Cardiac muscle cell (in vitro differentiated cells and primary cell): ENCODE results near the gene DNAH12. TPM values are rescaled to one million over a fixed set of nuclear protein-coding genes. Genes with fewer than 3 reads are reported as not detected.
A peak's percentile ranks its signal among the peaks of the same experiment; 100 is the strongest.

Experiments used
- DNase-seq, 2 donors: peaks; one replicate each; pipeline versions ENCODE4 v3.0.0 to v3.0.0-alpha.2; 2010 to 2017; ENCODE audit warnings: low read depth in 1 of 2, low spot score in 1 of 2
- H3K27ac ChIP-seq: fragments of 200-600 bp; sonication (generic); 2 replicates; pipeline ENCODE4 v1.5.1; 2016
- H3K27me3 ChIP-seq: fragments of 200-600 bp; sonication (generic); 2 replicates; pipeline ENCODE4 v1.6.0; 2016; ENCODE audit warnings: control low read depth
- H3K36me3 ChIP-seq: fragments of 200-600 bp; sonication (generic); 2 replicates; pipeline ENCODE4 v1.5.1; 2016; ENCODE audit warnings: control low read depth
- H3K4me1 ChIP-seq: fragments of 200-600 bp; sonication (generic); 2 replicates; pipeline ENCODE4 v1.8.1; 2017; ENCODE audit warnings: low read depth, mild to moderate bottlenecking, mixed run types
- H3K4me3 ChIP-seq: fragments of 200-600 bp; sonication (generic); 2 replicates; pipeline ENCODE4 v1.5.1; 2016; ENCODE audit warnings: mild to moderate bottlenecking
- H3K9me3 ChIP-seq: fragments of 200-600 bp; sonication (generic); 2 replicates; pipeline ENCODE4 v1.5.1; 2017; ENCODE audit warnings: low read depth, mild to moderate bottlenecking, control low read depth
- CTCF ChIP-seq: IDR thresholded peaks from 2 replicates; pipeline ENCODE4 v1.5.1; 2012; ENCODE audit warnings: low read depth, mild to moderate bottlenecking, low read length
- polyA plus RNA-seq: library from polyadenylated mRNA; unstranded; fragments of >200 nt; fragmentation: Nextera tagmentation; extraction: Ambion mirVana; gene quantifications from 2 replicates; pipeline ENCODE4 v1.2.1, GENCODE V29; 2016
- total RNA-seq: library from RNA; depleted of rRNA; stranded (reverse); fragments of >200 nt; gene quantifications from 2 replicates; pipeline ENCODE4 v1.2.3, GENCODE V29; 2016

Gene DNAH12
- total and polyA plus RNA-seq, 2 experiments from 2014 or later, result 0.57 to 0.71 TPM

GRCh38 chr3:57288403-57288802 lies 255.7 kb downstream of the DNAH12 start:
- no peaks in the 10 kb centered on the region for H3K27me3 ChIP-seq
- no peaks in the 10 kb centered on the region for H3K36me3 ChIP-seq
- H3K4me3 ChIP-seq, result no peak overlapping the region
- DNase-seq, result no peak
- TF ChIP-seq CTCF, result no peak
- no peaks in the 10 kb centered on the region for H3K9me3 ChIP-seq
- H3K4me1 ChIP-seq, result peaks cover 16% of the 10 kb centered on the region
- no peak overlapping the region for H3K27ac ChIP-seq

GRCh38 chr3:57287205-57287604 lies 256.9 kb downstream of the DNAH12 start:
- no peak for TF ChIP-seq CTCF
- Histone ChIP-seq H3K36me3 (no peaks in the 10 kb centered on the region), H3K4me1 (peaks cover 5% of the 10 kb centered on the region), H3K9me3 (no peaks in the 10 kb centered on the region), H3K27me3 (no peaks in the 10 kb centered on the region), H3K4me3 (no peak overlapping the region), H3K27ac (no peak overlapping the region)
- no peak for DNase-seq

GRCh38 chr3:57283334-57283733 lies 260.8 kb downstream of the DNAH12 start:
- Histone ChIP-seq H3K27ac (no peak overlapping the region), H3K36me3 (no peaks in the 10 kb centered on the region), H3K27me3 (no peaks in the 10 kb centered on the region), H3K4me1 (no peaks in the 10 kb centered on the region), H3K4me3 (no peak overlapping the region), H3K9me3 (no peaks in the 10 kb centered on the region)
- TF ChIP-seq CTCF, result no peak
- DNase-seq, result no peak

- Histone ChIP-seq H3K36me3 (peaks cover under 1% of the 10 kb centered on the region), H3K4me1 (no peaks in the 10 kb centered on the region), H3K4me3 (no peak overlapping the region), H3K27me3 (no peaks in the 10 kb centered on the region), H3K9me3 (no peaks in the 10 kb centered on the region), H3K27ac (no peak overlapping the region)
- DNase-seq, result peak in 1 of 2 donors; percentile 17
- no peak for TF ChIP-seq CTCF
These were observed 262.4 kb downstream of the DNAH12 start for GRCh38 chr3:57281715-57282114.

GRCh38 chr3:57279685-57280084 lies 264.5 kb downstream of the DNAH12 start:
- H3K4me1 ChIP-seq, result no peaks in the 10 kb centered on the region
- no peak overlapping the region for H3K27ac ChIP-seq
- DNase-seq, result no peak
- H3K36me3 ChIP-seq, result peaks cover 5% of the 10 kb centered on the region
- no peaks in the 10 kb centered on the region for H3K27me3 ChIP-seq
- no peak overlapping the region for H3K4me3 ChIP-seq
- no peak for TF ChIP-seq CTCF
- H3K9me3 ChIP-seq, result no peaks in the 10 kb centered on the region

GRCh38 chr3:57278237-57278636 lies 265.9 kb downstream of the DNAH12 start:
- DNase-seq, result no peak
- no peak for TF ChIP-seq CTCF
- H3K4me3 ChIP-seq, result no peak overlapping the region
- H3K4me1 ChIP-seq, result no peaks in the 10 kb centered on the region
- no peak overlapping the region for H3K27ac ChIP-seq
- peaks cover 10% of the 10 kb centered on the region for H3K36me3 ChIP-seq
- no peaks in the 10 kb centered on the region for H3K27me3 ChIP-seq
- H3K9me3 ChIP-seq, result no peaks in the 10 kb centered on the region
